HepG2 (cell line): ENCODE measurements around the gene EPHB6. TPM values are rescaled to one million over a fixed set of nuclear protein-coding genes. Genes with fewer than 3 reads are reported as not detected.

Experiments
- ATAC-seq: fragments of 200-7000 bp; cut with Tn5 transposase; 3 replicates; pipeline ENCODE4 v1.9.1; 2020; ENCODE audit warnings: mild to moderate bottlenecking, moderate library complexity
- BruUV-seq: library from RNA; stranded (reverse); fragments of 400-500 nt; replicated peaks from 2 replicates; lab custom pipeline; 2021; lab: Mats Ljungman, UMichigan
- CTCF ChIA-PET: fragments of 300-600 bp; formaldehyde crosslinking; extraction: SDS; loops from one replicate; lab custom pipeline; 2021; ENCODE audit warnings: low total read pairs, inconsistent platforms, low intra/inter-chr PET ratio; lab: Yijun Ruan, JAX
- POLR2A ChIA-PET: fragments of 350-600 bp; sonication (Branson Sonifier 250); formaldehyde crosslinking; loops from one replicate; lab custom pipeline; 2020; ENCODE audit warnings: antibody characterized with exemption, inconsistent platforms; lab: Yijun Ruan, JAX
- DNase-seq: peaks from one replicate; pipeline ENCODE4 v3.0.0-alpha.2; 2015; ENCODE audit warnings: low spot score
- FAIRE-seq: peaks from 3 replicates; lab custom pipeline; 2011; peaks lifted over from hg19 to GRCh38; lab: Jason Lieb, UNC
- H2AFZ ChIP-seq: one replicate; pipeline ENCODE4 v1.6.1; 2011; ENCODE audit warnings: low read length, inconsistent platforms
- H3K27ac ChIP-seq: fragments of 300-600 bp; 3 replicates; pipeline ENCODE4 v1.8.0; 2011; ENCODE audit warnings: mixed run types, mild to moderate bottlenecking, mixed read lengths, low read length, inconsistent platforms; ENCODE audit not compliant: insufficient read depth; ENCODE audit errors: extremely low read length
- H3K27me3 ChIP-seq, 2 experiments: fragments of 200-600 bp in 1 of 2; 2 replicates in 1 of 2; 3 replicates in 1 of 2; pipeline versions ENCODE4 v1.6.0 to v1.8.0; 2011; ENCODE audit warnings: low read length in 2 of 2, mild to moderate bottlenecking in 2 of 2, moderate library complexity in 2 of 2, inconsistent platforms in 1 of 2; ENCODE audit not compliant: insufficient read depth in 2 of 2, control insufficient read depth in 1 of 2
- H3K36me3 ChIP-seq, 2 experiments: fragments of 200-600 bp in 1 of 2; replicated peaks in 1 of 2; 2 replicates in 1 of 2; 3 replicates in 1 of 2; pipeline versions ENCODE4 v1.5.1 to v1.8.0; 2011; ENCODE audit warnings: low read length in 2 of 2, inconsistent platforms in 1 of 2; ENCODE audit not compliant: insufficient read depth in 2 of 2, control insufficient read depth in 1 of 2
- H3K4me1 ChIP-seq: 2 replicates; pipeline ENCODE4 v1.5.1; 2012; ENCODE audit warnings: low read length, inconsistent platforms; ENCODE audit not compliant: insufficient read depth
- H3K4me2 ChIP-seq: 2 replicates; pipeline ENCODE4 v1.6.0; 2011; ENCODE audit warnings: low read depth, low read length, inconsistent platforms
- H3K4me3 ChIP-seq, 3 experiments: fragments of 200-600 bp in 1 of 3; sonication (generic), shearing (Covaris generic) in 1 of 3; replicated peaks in 1 of 3; 2 replicates each; pipeline ENCODE4 v1.5.1; 2011 to 2016; ENCODE audit warnings: low read length in 3 of 3, inconsistent platforms in 2 of 3, low read depth in 2 of 3, mild to moderate bottlenecking in 2 of 3, control low read depth in 1 of 3, mixed read lengths in 1 of 3; ENCODE audit not compliant: insufficient read depth in 1 of 3
- H3K79me2 ChIP-seq: one replicate; pipeline ENCODE4 v1.6.1; 2011; ENCODE audit warnings: low read length, inconsistent platforms; ENCODE audit not compliant: insufficient read depth
- H3K9ac ChIP-seq: 2 replicates; pipeline ENCODE4 v1.6.0; 2011; ENCODE audit warnings: mild to moderate bottlenecking, low read depth, low read length, inconsistent platforms; ENCODE audit not compliant: insufficient read depth
- H3K9me3 ChIP-seq: 2 replicates; pipeline ENCODE4 v1.5.1; 2012; ENCODE audit warnings: mild to moderate bottlenecking, low read length
- H4K20me1 ChIP-seq: 2 replicates; pipeline ENCODE4 v1.6.0; 2011; ENCODE audit warnings: inconsistent platforms, mild to moderate bottlenecking, low read length, moderate library complexity; ENCODE audit not compliant: insufficient read depth
- GABPB1 ChIP-seq: IDR thresholded peaks from 2 replicates; pipeline ENCODE4 v1.6.1; 2016; ENCODE audit warnings: mild to moderate bottlenecking, missing genetic modification reagents, moderate library complexity, missing compliant biosample characterization
- KAT8 ChIP-seq: IDR thresholded peaks from 2 replicates; pipeline ENCODE4 v1.6.1; 2016; ENCODE audit warnings: missing genetic modification reagents, missing compliant biosample characterization
- NCOA1 ChIP-seq: sonication (generic); formaldehyde crosslinking; IDR thresholded peaks from 2 replicates; pipeline ENCODE4 v1.9.0; 2021; ENCODE audit warnings: missing genetic modification reagents
- RBM39 ChIP-seq: fragments of 200-400 bp; formaldehyde crosslinking; IDR thresholded peaks from one replicate; pipeline ENCODE4 v1.6.1; 2018; ENCODE audit warnings: antibody characterized with exemption, mild to moderate bottlenecking, low read depth, low read length; ENCODE audit not compliant: poor library complexity, severe bottlenecking
- ZNF138 ChIP-seq: sonication (generic); formaldehyde crosslinking; IDR thresholded peaks from 2 replicates; pipeline ENCODE4 v1.5.0; 2020; ENCODE audit warnings: mild to moderate bottlenecking, low read depth, missing genetic modification reagents
- ZNF713 ChIP-seq: sonication (generic); formaldehyde crosslinking; IDR thresholded peaks from 2 replicates; pipeline ENCODE4 v1.4.0; 2020; ENCODE audit warnings: mild to moderate bottlenecking, missing genetic modification reagents
- WGBS: methylation state at CpG from one replicate; pipeline ENCODE4 v1.1.6; 2017; ENCODE audit warnings: low lambda C conversion rate; 5-methylcytosine and 5-hydroxymethylcytosine counted together
- in situ Hi-C: cut with HindIII; loops from 2 replicates; pipeline ENCODE4 v1.10.0; 2017; ENCODE audit warnings: low pct_unique_long_range_greater_than_20kb; ENCODE audit not compliant: extremely low pct_ligation_motif_present
- intact Hi-C: fragments of 100-400 bp; cut with micrococcal nuclease; formaldehyde crosslinking; loops from one replicate; pipeline ENCODE4 v1.10.0; 2022; ENCODE audit not compliant: unreplicated experiment
- polyA plus RNA-seq, 8 experiments: library from polyadenylated mRNA; depleted of rRNA in 3 of 8; stranded (reverse) in 7 of 8; unstranded in 1 of 8; fragments of >200 nt; fragmentation: Illumina TruSeq in 4 of 8; extraction: Trizol in 4 of 8; gene quantifications; 2 replicates each; pipeline versions ENCODE4 v1.2.1 to v1.2.3, GENCODE V29; 2011 to 2016; ENCODE audit warnings: low read depth in 4 of 8, missing spikeins in 1 of 8, mixed read lengths in 1 of 8; ENCODE audit not compliant: insufficient read depth in 1 of 8
- total RNA-seq, 5 experiments: library from RNA; depleted of rRNA; stranded (reverse); fragments of >200 nt; fragmentation: Illumina TruSeq; extraction: Trizol; gene quantifications; 2 replicates each; pipeline ENCODE4 v1.2.3, GENCODE V29; 2016; ENCODE audit warnings: low read depth in 1 of 5

The EPHB6 gene
- total and polyA plus RNA-seq, 2 of the 13 experiments (the other 11 are each of a cell fraction or from before 2014, with no cell fraction given): not detected

DNA sequence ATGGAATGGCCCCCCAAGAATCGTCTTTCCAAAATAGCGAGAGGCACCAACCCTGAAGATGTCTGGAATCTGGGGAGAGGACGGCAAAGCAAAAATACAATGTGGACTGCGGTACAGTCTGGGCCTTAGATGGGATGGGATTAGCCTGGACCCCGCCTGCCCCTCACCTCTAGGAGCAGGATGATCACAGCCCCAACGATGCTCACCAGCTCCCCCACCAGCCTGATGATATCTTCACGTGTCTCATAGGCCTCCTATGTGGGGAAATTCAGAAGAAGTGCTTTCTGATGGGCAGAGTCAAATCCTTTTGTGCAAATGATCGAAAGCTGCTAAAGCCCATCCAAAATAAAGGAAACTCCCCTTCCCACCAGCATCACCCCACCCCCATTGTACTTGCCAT lies 60.4 kb downstream of the EPHB6 start:
- CTCF ChIA-PET: no interaction called here
- no peak for FAIRE-seq
- no peak for DNase-seq

DNA sequence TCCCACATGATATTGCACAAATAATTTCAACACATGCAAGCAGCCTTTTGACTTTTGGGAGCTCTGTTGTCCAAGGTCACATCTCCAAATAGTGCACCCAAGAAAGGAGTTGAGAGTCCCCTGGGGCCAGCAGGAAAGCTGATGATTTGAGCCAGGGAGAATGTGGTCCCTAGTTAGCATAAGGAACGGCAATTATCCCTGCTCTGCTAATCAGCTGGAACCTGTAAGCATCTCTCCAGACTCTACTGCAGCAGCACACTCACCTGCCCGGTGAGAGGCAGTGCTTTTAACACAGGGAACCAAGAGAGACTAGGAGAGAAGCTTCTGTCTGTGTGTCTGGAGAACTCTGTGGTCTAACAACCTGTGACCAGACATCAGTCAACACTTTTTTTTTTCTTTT lies 61.6 kb downstream of the EPHB6 start:
- no peak for ATAC-seq
- BruUV-seq: no TSS peak
- no peak for FAIRE-seq

More for the DNA sequence above, 60.4 kb downstream of the EPHB6 start:
- 31% methylated on average over 6 of the region's 8 CpGs for WGBS
- Histone ChIP-seq H3K27me3 (no peaks in the 10 kb centered on the region), H3K9ac (no peak overlapping the region), H4K20me1 (no peaks in the 10 kb centered on the region), H3K4me1 (no peaks in the 10 kb centered on the region), H3K79me2 (no peaks in the 10 kb centered on the region), H3K4me3 (no peak overlapping the region), H3K36me3 (no peaks in the 10 kb centered on the region), H2AFZ (no peak overlapping the region), H3K9me3 (no peaks in the 10 kb centered on the region), H3K27ac (no peak overlapping the region), H3K4me2 (no peak overlapping the region)
- TF ChIP-seq NCOA1 (CRISPR knock-in tag): no peak
- ATAC-seq: no peak
- in situ Hi-C loops (no loop called here), intact Hi-C loops (no loop called here)
- POLR2A ChIA-PET: no interaction called here
- no TSS peak for BruUV-seq

More for the DNA sequence above, 61.6 kb downstream of the EPHB6 start:
- H2AFZ ChIP-seq: no peak overlapping the region
- no peaks in the 10 kb centered on the region for H3K27me3 ChIP-seq
- intact Hi-C loops: no loop called here
- H3K4me2 ChIP-seq: no peak overlapping the region
- no peaks in the 10 kb centered on the region for H3K9me3 ChIP-seq
- ChIA-PET CTCF (no interaction called here), POLR2A (no interaction called here)
- TF ChIP-seq RBM39 (no peak), ZNF713 (CRISPR knock-in tag) (no peak), KAT8 (CRISPR knock-in tag) (no peak), GABPB1 (no peak), ZNF138 (CRISPR knock-in tag) (no peak)
- no peaks in the 10 kb centered on the region for H4K20me1 ChIP-seq
- no peaks in the 10 kb centered on the region for H3K79me2 ChIP-seq
- no peaks in the 10 kb centered on the region for H3K4me1 ChIP-seq
- WGBS: 0% methylated on average over 1 of the region's 2 CpGs
- H3K36me3 ChIP-seq: no peaks in the 10 kb centered on the region
- in situ Hi-C loops: no loop called here
- DNase-seq: no peak
- no peak overlapping the region for H3K27ac ChIP-seq
- H3K4me3 ChIP-seq: no peak overlapping the region
- H3K9ac ChIP-seq: no peak overlapping the region
